ENCODE data around the gene USP32.

USP32 gene

GRCh38 chr17:60138769-60139437 is 253.0 kb downstream of the USP32 start:
- DNase-seq (ENCODE audit: low read depth in 2 of 2, low spot score in 1 of 2), result no peak

DNA sequence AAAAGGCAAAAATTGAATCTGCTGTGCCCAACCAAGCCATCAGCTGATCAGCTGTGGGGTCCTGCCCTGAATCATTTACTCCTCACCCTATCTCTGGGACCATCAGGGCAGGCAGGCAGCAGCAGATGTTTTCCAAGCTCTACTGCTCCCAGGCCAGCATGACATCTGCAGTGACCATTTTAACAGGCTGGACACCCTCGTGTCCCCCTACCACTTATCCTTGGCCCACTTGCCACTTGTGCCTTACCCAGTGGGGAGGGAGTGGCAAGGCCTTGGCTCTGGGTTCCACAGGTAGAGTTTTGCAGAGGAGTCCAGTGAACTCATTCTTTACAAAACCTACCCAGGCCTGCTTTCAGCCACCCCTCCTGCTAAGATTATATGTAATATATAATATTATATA is 254.2 kb downstream of the USP32 start:
- no peak for DNase-seq (ENCODE audit: low read depth in 2 of 2, low spot score in 1 of 2)

DNA sequence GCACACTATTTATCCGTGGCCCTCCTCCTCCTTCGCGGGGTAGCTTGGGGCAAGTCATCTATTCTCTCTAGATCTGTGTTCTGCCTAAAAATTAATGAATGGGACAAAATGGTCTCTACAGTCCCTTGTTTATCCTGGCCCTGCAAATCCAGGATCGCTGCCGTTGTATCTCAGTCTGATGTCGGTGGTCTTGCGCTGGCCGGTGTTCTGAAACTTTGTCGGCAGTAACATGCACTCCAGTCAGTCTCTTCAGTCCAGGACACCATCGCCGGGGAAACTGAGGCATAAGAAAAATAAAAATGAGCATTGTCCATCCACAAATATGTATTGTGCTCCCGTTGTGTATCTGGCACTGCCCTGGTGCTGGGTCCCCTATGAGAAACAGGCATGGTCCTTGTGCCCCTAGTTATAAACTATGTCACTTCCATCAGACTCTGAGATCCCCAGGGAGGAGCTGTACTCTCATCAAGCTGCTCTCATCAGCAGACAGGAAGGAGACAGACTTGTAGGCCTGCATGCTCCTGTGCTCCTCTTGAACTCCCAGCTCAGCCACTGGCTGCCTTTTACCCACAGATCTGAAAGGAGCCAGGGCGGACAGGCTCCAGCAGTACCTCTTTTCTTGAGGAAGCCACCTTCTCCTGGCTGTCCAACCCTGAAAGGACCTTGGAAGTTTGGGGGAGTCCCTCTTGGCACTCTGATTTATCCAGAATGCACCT is 255.8 kb downstream of the USP32 start:
- no peak for DNase-seq (ENCODE audit: low read depth in 2 of 2, low spot score in 1 of 2)

DNA sequence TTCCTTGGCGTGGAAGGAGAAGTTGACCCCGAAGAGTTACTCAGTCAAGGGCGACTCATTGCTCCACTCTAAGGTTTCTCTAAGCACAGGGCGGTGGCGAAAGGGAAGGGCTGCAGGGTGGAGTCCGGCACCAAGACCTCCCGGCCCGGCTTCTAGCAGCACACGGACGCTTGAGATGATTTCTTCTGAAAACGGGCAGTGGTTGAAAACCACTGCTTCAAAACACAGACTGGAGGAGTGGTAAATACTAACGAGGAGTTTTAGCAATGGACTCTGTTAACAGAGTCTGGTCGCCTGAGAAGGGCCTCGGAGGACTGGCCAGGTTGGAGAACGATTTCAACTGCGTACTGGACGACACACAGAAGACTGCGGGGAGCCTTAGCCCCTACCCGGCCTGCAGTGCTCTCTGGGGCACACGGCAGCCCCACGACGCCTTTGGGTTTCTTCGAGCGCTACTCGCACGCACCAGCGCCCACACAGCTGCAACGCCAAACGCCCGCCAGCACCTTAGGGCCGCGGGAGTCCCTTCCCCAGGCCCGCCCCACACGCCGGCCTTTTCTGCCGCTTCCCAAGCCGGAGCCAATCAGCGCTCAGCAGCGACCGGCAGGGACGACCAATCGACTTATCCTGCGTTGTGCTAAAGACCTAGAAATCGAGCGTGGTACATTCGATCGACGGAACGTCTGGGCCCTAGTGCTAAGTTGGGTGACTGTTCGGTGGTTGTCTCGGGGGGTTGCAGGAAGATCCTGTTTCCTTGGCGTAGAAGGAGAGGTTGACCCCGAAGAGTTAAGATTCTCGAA is 256.6 kb downstream of the USP32 start:
- peak; percentile 36 to 41 for DNase-seq (ENCODE audit: low read depth in 2 of 2, low spot score in 1 of 2)

DNA sequence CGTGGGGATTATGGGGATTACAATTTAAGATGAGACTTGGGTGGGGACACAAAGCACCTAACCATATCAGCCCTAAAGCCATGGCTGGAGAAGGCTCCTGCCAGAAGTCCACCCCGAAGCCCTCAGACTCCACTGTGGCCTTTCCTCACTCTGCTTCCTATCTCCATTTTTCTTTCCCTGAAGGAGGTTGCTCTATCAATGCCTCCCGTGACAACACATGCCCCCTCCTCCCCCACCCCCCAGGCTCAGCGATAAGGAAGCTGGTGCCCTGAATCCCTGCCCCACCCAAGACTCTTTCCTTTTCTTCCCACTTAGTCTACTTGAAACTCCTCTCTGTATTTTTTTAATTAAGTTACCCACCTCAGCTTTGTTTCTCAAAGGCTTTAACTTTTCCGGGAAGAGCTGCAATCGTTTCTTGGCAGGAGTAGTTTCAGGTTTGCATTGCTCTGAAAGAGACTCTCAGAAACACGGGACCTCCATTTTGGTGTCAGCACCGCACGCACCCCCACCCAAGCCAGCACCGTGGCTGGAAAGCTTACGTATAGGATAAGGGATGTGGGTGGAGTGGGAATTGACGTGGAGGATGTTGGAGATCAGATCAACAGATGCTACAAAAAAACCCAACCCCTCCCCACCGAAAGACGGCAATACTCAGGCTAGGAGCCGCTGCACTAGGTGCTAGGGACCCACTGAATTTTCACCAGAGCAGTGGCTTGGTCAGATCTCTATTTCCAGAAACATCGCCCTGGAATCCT is 257.4 kb downstream of the USP32 start:
- no peak for DNase-seq (ENCODE audit: low read depth in 2 of 2, low spot score in 1 of 2)

- DNase-seq (ENCODE audit: low read depth in 2 of 2, low spot score in 1 of 2), result no peak
These were observed 261.5 kb downstream of the USP32 start for GRCh38 chr17:60130466-60130865.

- no peak for DNase-seq (ENCODE audit: low read depth in 2 of 2, low spot score in 1 of 2)
These were observed 262.8 kb downstream of the USP32 start for GRCh38 chr17:60129164-60129563.
